Natural killer cell (primary cell): ENCODE data around the gene VWF. TPM values are rescaled to one million over a fixed set of nuclear protein-coding genes. Genes with fewer than 3 reads are reported as not detected.

Experiments used
- ATAC-seq, 3 donors: fragments of 150-1000 bp in 2 of 3; fragments of 200-7000 bp in 1 of 3; cut with Tn5 transposase; 1 replicate in 1 of 3; 2 replicates in 2 of 3; pipeline ENCODE4 v1.10.0; 2021; ENCODE audit warnings: mild to moderate bottlenecking in 2 of 3, moderate library complexity in 2 of 3
- DNase-seq, 2 donors: peaks; one replicate each; pipeline versions ENCODE4 v3.0.0 to v3.0.0-alpha.2; 2013 to 2021; ENCODE audit warnings: mixed read lengths in 1 of 2
- H3K27ac ChIP-seq: one replicate; pipeline ENCODE4 v1.5.1; 2013; ENCODE audit warnings: mild to moderate bottlenecking, low read length
- H3K27me3 ChIP-seq: one replicate; pipeline ENCODE4 v1.6.1; 2013; ENCODE audit warnings: low read length; ENCODE audit not compliant: control insufficient read depth, insufficient read depth
- H3K36me3 ChIP-seq: one replicate; pipeline ENCODE4 v1.6.1; 2013; ENCODE audit warnings: low read length; ENCODE audit not compliant: control insufficient read depth, insufficient read depth
- H3K4me1 ChIP-seq: one replicate; pipeline ENCODE4 v1.6.1; 2013; ENCODE audit warnings: low read length; ENCODE audit not compliant: control insufficient read depth, insufficient read depth
- H3K4me3 ChIP-seq: one replicate; pipeline ENCODE4 v1.5.1; 2013; ENCODE audit warnings: low read length
- H3K9me3 ChIP-seq: one replicate; pipeline ENCODE4 v1.6.1; 2013; ENCODE audit warnings: low read length; ENCODE audit not compliant: control insufficient read depth, insufficient read depth
- H3K27ac Mint-ChIP-seq, 2 donors: one replicate each; pipeline ENCODE4 v1.8.0; 2022; ENCODE audit warnings: mild to moderate bottlenecking in 2 of 2, mixed read lengths in 2 of 2, moderate library complexity in 1 of 2
- H3K27me3 Mint-ChIP-seq, 2 donors: one replicate each; pipeline ENCODE4 v1.8.0; 2022; ENCODE audit warnings: low read depth in 2 of 2, mixed read lengths in 2 of 2
- H3K36me3 Mint-ChIP-seq: one replicate; pipeline ENCODE4 v1.8.0; 2022; ENCODE audit warnings: mixed read lengths
- H3K4me1 Mint-ChIP-seq, 2 donors: one replicate each; pipeline ENCODE4 v1.8.0; 2022; ENCODE audit warnings: mixed read lengths in 2 of 2
- H3K4me3 Mint-ChIP-seq: one replicate; pipeline ENCODE4 v1.8.0; 2022; ENCODE audit warnings: mild to moderate bottlenecking, moderate library complexity, mixed read lengths
- H3K9me3 Mint-ChIP-seq, 2 donors: one replicate each; pipeline ENCODE4 v1.8.0; 2022; ENCODE audit warnings: mixed read lengths in 2 of 2
- WGBS: methylation state at CpG from one replicate; pipeline ENCODE4 v1.1.7; 2013; ENCODE audit warnings: missing lambda C conversion rate; ENCODE audit not compliant: insufficient coverage; 5-methylcytosine and 5-hydroxymethylcytosine counted together
- intact Hi-C: fragments of 100-400 bp; cut with micrococcal nuclease; formaldehyde crosslinking; loops from one replicate; pipeline ENCODE4 v1.14.2; 2022
- total RNA-seq, 4 donors: library from RNA; stranded (reverse); fragments of 120-200 nt in 1 of 4; gene quantifications; one replicate each; pipeline versions ENCODE4 v1.2.3 to v1.2.4, GENCODE V29; 2013 to 2022
- TF ChIP-seq, protein P1 (sequence below): fragments of 200-600 bp; IDR thresholded peaks from one replicate; pipeline ENCODE4 v1.8.0; 2022; ENCODE audit warnings: antibody characterized with exemption

VWF gene
- total RNA-seq, 3 donors from 2014 or later (not counting 1 experiment from before 2014, with no cell fraction given), result 0.14 to 0.95 (median 0.71) TPM

DNA sequence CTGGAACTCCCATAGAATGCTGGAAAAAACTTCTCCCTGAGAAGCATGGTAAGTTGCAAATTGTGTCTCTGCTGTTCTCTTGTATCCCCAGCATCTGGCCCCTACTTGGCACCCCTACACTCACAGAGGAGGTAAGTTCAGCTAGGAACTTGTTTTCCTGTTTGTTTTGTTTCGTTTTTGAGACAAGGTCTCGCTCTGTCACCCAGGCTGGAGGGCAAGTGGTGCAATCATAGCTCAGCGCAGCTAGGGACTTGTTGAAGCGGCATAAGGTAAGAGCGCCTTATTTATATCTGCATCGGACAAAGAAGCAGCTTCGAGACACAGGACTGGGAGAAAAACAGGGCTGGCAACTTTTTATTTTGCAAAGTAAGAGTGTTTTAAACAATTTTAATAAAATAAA lies 161.0 kb downstream of the VWF start:
- 87% methylated on average over 7 of the region's 7 CpGs for WGBS
- TF ChIP-seq, protein P1, sequence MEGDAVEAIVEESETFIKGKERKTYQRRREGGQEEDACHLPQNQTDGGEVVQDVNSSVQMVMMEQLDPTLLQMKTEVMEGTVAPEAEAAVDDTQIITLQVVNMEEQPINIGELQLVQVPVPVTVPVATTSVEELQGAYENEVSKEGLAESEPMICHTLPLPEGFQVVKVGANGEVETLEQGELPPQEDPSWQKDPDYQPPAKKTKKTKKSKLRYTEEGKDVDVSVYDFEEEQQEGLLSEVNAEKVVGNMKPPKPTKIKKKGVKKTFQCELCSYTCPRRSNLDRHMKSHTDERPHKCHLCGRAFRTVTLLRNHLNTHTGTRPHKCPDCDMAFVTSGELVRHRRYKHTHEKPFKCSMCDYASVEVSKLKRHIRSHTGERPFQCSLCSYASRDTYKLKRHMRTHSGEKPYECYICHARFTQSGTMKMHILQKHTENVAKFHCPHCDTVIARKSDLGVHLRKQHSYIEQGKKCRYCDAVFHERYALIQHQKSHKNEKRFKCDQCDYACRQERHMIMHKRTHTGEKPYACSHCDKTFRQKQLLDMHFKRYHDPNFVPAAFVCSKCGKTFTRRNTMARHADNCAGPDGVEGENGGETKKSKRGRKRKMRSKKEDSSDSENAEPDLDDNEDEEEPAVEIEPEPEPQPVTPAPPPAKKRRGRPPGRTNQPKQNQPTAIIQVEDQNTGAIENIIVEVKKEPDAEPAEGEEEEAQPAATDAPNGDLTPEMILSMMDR, result no peak
- Histone ChIP-seq H3K27me3 (no peaks in the 10 kb centered on the region), H3K4me3 (no peak overlapping the region), H3K36me3 (no peaks in the 10 kb centered on the region), H3K27ac (no peak overlapping the region), H3K4me1 (no peaks in the 10 kb centered on the region), H3K9me3 (no peaks in the 10 kb centered on the region)
- Mint-ChIP-seq H3K9me3 (no peaks in the 10 kb centered on the region), H3K27me3 (peaks cover 11 to 15% of the 10 kb centered on the region in 2 donors), H3K4me3 (no peak overlapping the region), H3K36me3 (no peaks in the 10 kb centered on the region), H3K27ac (no peak overlapping the region), H3K4me1 (no peaks in the 10 kb centered on the region)
- intact Hi-C loops, result no loop called here
- no peak for ATAC-seq
- no peak for DNase-seq

DNA sequence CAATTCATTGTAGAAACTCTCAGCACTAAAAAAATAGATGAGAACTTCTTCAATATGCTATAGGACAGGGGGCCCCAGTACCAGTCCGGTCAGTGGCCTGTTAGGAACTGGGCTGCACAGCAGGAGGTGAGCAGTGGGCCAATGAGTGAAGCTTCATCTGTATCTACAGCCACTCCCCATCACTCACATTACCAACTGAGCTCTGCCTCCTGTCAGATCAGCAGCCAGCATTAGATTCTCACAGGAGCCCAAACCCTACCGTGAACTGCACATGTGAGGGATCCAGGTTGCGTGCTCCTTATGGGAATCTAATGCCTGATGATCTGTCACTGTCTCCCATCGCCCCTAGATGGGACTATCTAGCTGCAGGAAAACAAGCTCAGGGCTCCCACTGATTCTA lies 163.7 kb downstream of the VWF start:
- Mint-ChIP-seq H3K36me3 (no peaks in the 10 kb centered on the region), H3K4me1 (no peaks in the 10 kb centered on the region), H3K27me3 (peaks cover 20 to 29% of the 10 kb centered on the region in 2 donors), H3K4me3 (no peak overlapping the region), H3K27ac (no peak overlapping the region), H3K9me3 (no peaks in the 10 kb centered on the region)
- Histone ChIP-seq H3K9me3 (no peaks in the 10 kb centered on the region), H3K27me3 (peaks cover 7% of the 10 kb centered on the region), H3K36me3 (no peaks in the 10 kb centered on the region), H3K27ac (no peak overlapping the region), H3K4me1 (no peaks in the 10 kb centered on the region), H3K4me3 (no peak overlapping the region)
- ATAC-seq (no peak), DNase-seq (no peak)
- intact Hi-C loops, result no loop called here
- WGBS, result 98% methylated on average over 4 of the region's 4 CpGs
- TF ChIP-seq, protein P1, result no peak

DNA sequence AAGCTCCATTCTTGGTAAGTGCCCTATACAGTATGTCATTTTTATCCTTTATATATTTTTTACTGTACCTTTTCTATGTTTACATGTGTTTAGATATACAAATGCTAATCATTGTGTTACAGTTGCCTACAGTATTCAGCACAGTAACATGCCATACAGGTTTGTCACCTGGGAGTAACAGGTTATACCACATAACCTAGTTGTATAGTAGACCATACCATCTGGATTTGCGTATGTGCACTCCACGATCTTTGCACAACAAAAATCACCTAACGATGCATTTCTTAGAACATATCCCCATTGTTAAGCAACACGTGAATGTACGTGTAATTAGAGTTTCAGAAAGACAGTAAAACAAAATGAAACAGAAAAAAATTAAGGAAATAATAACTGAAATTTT lies 167.5 kb downstream of the VWF start:
- ATAC-seq, result no peak
- no peaks in the 10 kb centered on the region for H3K4me1 Mint-ChIP-seq
- intact Hi-C loops, result no loop called here
- H3K4me3 Mint-ChIP-seq, result no peak overlapping the region
- H3K9me3 ChIP-seq, result no peaks in the 10 kb centered on the region
- TF ChIP-seq, protein P1, result no peak
- H3K36me3 Mint-ChIP-seq, result no peaks in the 10 kb centered on the region
- DNase-seq, result no peak
- peaks cover 9% of the 10 kb centered on the region for H3K27me3 ChIP-seq
- no peaks in the 10 kb centered on the region for H3K9me3 Mint-ChIP-seq
- H3K36me3 ChIP-seq, result no peaks in the 10 kb centered on the region
- no peak overlapping the region for H3K4me3 ChIP-seq
- peaks cover 16 to 57% of the 10 kb centered on the region in 2 donors for H3K27me3 Mint-ChIP-seq
- WGBS, result 100% methylated on average over 3 of the region's 5 CpGs
- no peak overlapping the region for H3K27ac Mint-ChIP-seq
- no peak overlapping the region for H3K27ac ChIP-seq
- no peaks in the 10 kb centered on the region for H3K4me1 ChIP-seq

DNA sequence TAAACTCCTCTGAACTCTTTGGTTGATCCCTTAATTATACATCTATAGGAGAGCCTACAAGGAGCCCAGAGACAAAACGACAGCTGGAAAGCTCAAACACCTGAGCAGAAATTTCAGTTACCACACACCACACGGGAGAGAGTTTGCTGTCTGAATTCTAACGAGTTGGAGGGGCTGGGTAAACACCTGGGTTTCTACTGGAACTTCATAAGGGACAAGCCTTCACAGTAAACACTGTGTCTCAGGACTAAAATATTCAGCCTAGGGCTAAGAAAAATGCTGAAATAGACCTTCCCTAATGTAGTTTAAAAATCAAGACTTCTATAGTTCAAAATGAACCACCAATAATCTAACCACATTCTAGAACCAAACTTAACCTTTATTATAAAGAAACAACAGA lies 169.8 kb downstream of the VWF start:
- Histone ChIP-seq H3K4me3 (no peak overlapping the region), H3K36me3 (no peaks in the 10 kb centered on the region), H3K27me3 (peaks cover 9% of the 10 kb centered on the region), H3K4me1 (no peaks in the 10 kb centered on the region), H3K9me3 (no peaks in the 10 kb centered on the region), H3K27ac (no peak overlapping the region)
- H3K4me1 Mint-ChIP-seq, result no peaks in the 10 kb centered on the region
- no peak overlapping the region for H3K4me3 Mint-ChIP-seq
- WGBS, result 58% methylated on average over 3 of the region's 3 CpGs
- H3K9me3 Mint-ChIP-seq, result no peaks in the 10 kb centered on the region
- H3K27me3 Mint-ChIP-seq, result peaks cover 23 to 75% of the 10 kb centered on the region in 2 donors
- TF ChIP-seq, protein P1, result no peak
- DNase-seq (no peak), ATAC-seq (no peak)
- no peaks in the 10 kb centered on the region for H3K36me3 Mint-ChIP-seq
- no peak overlapping the region for H3K27ac Mint-ChIP-seq
- intact Hi-C loops, result no loop called here
